Endothelial cell of umbilical vein (primary cell): ENCODE data around the gene NDUFV1. TPM values are rescaled to one million over a fixed set of nuclear protein-coding genes. Genes with fewer than 3 reads are reported as not detected.

Experiments
- BruUV-seq: library from RNA; stranded (reverse); fragments of 400-500 nt; replicated peaks from 2 replicates; lab custom pipeline; 2021; lab: Mats Ljungman, UMichigan
- CTCF ChIA-PET: fragments of 300-600, 350-600 bp; sonication (Branson Sonifier 250); formaldehyde crosslinking; loops from one replicate; lab custom pipeline; 2021; ENCODE audit warnings: antibody characterized with exemption, inconsistent platforms; lab: Charles Lee
- POLR2A ChIA-PET: fragments of 300-600, 350-600 bp; sonication (Branson Sonifier 250); formaldehyde crosslinking; loops from one replicate; lab custom pipeline; 2021; ENCODE audit warnings: antibody characterized with exemption, inconsistent platforms; lab: Charles Lee
- DNase-seq: peaks from one replicate; pipeline ENCODE4 v3.0.0-alpha.2; 2011; ENCODE audit warnings: low read depth, low spot score
- FAIRE-seq: peaks from 2 replicates; lab custom pipeline; 2011; peaks lifted over from hg19 to GRCh38; lab: Jason Lieb, UNC
- H2AFZ ChIP-seq: 2 replicates; pipeline ENCODE4 v1.6.0; 2012; ENCODE audit warnings: low read depth, low read length, control low read depth, inconsistent platforms
- H3K27ac ChIP-seq: 2 replicates; pipeline ENCODE4 v1.5.1; 2011; ENCODE audit warnings: low read depth, mild to moderate bottlenecking, control low read depth, low read length, moderate library complexity; ENCODE audit not compliant: insufficient read depth
- H3K27me3 ChIP-seq, 2 experiments: 2 replicates each; pipeline versions ENCODE4 v1.6.0 to v1.6.1; 2011; ENCODE audit warnings: low read length in 2 of 2, mixed read lengths in 1 of 2; ENCODE audit not compliant: control insufficient read depth in 2 of 2, insufficient read depth in 2 of 2
- H3K36me3 ChIP-seq, 2 experiments: 2 replicates in 1 of 2; 3 replicates in 1 of 2; pipeline ENCODE4 v1.5.1; 2011; ENCODE audit warnings: low read length in 2 of 2, mild to moderate bottlenecking in 1 of 2, moderate library complexity in 1 of 2; ENCODE audit not compliant: control insufficient read depth in 2 of 2, insufficient read depth in 2 of 2; ENCODE audit errors: extremely low read depth in 1 of 2
- H3K4me1 ChIP-seq: 3 replicates; pipeline ENCODE4 v1.5.1; 2011; ENCODE audit warnings: mild to moderate bottlenecking, low read length; ENCODE audit not compliant: control insufficient read depth, insufficient read depth; ENCODE audit errors: extremely low read depth
- H3K4me2 ChIP-seq: 2 replicates; pipeline ENCODE4 v1.6.1; 2011; ENCODE audit warnings: low read length, control low read depth, mixed read lengths; ENCODE audit not compliant: insufficient read depth
- H3K4me3 ChIP-seq, 3 experiments: fragments of 200-600 bp in 1 of 3; sonication (generic), shearing (Covaris generic) in 1 of 3; replicated peaks in 1 of 3; 2 replicates each; pipeline ENCODE4 v1.5.1; 2011 to 2016; ENCODE audit warnings: control low read depth in 3 of 3, low read length in 3 of 3, mild to moderate bottlenecking in 2 of 3, inconsistent platforms in 1 of 3, low read depth in 1 of 3, moderate library complexity in 1 of 3; ENCODE audit not compliant: insufficient read depth in 1 of 3
- H3K79me2 ChIP-seq: 2 replicates; pipeline ENCODE4 v1.6.0; 2012; ENCODE audit warnings: low read length, inconsistent platforms; ENCODE audit not compliant: control insufficient read depth, insufficient read depth
- H3K9ac ChIP-seq: replicated peaks from 2 replicates; pipeline ENCODE3; 2011; ENCODE audit warnings: low read length, control low read depth; ENCODE audit not compliant: insufficient read depth; ENCODE audit errors: extremely low read depth
- H3K9me1 ChIP-seq: replicated peaks from 3 replicates; pipeline ENCODE4 v1.6.0; 2011; ENCODE audit warnings: mild to moderate bottlenecking, low read length; ENCODE audit not compliant: control insufficient read depth, insufficient read depth; ENCODE audit errors: extremely low read depth
- H3K9me3 ChIP-seq: replicated peaks from 2 replicates; pipeline ENCODE4 v1.5.1; 2012; ENCODE audit warnings: low read length, inconsistent platforms; ENCODE audit not compliant: control insufficient read depth, insufficient read depth
- H4K20me1 ChIP-seq: replicated peaks from 2 replicates; pipeline ENCODE3; 2011; ENCODE audit warnings: mild to moderate bottlenecking, low read length; ENCODE audit not compliant: control insufficient read depth, insufficient read depth; ENCODE audit errors: extremely low read depth
- EZH2 ChIP-seq: IDR thresholded peaks from 2 replicates; pipeline ENCODE4 v1.6.1; 2012; ENCODE audit warnings: borderline replicate concordance, low read depth, mild to moderate bottlenecking, moderate library complexity, low read length, inconsistent platforms; ENCODE audit not compliant: severe bottlenecking
- FOS ChIP-seq: IDR thresholded peaks from 2 replicates; pipeline ENCODE4 v1.6.1; 2011; ENCODE audit warnings: mild to moderate bottlenecking, low read length, moderate library complexity, borderline replicate concordance; ENCODE audit not compliant: insufficient read depth
- GATA2 ChIP-seq: IDR thresholded peaks from 2 replicates; pipeline ENCODE4 v1.7.0; 2011; ENCODE audit warnings: low read depth, mild to moderate bottlenecking, moderate library complexity, mixed read lengths, low read length; ENCODE audit not compliant: insufficient read length, insufficient read depth
- POLR2A ChIP-seq: IDR thresholded peaks from 2 replicates; pipeline ENCODE4 v1.6.1; 2012; ENCODE audit warnings: low read depth, mild to moderate bottlenecking, control low read depth, low read length
- POLR2AphosphoS5 ChIP-seq: IDR thresholded peaks from 2 replicates; pipeline ENCODE4 v1.6.1; 2012; ENCODE audit warnings: low read depth, mild to moderate bottlenecking, control low read depth, low read length, moderate library complexity; ENCODE audit not compliant: insufficient read depth
- dilution Hi-C: fragments of 300-500 bp; cut with MboI; formaldehyde crosslinking; loops from one replicate; pipeline ENCODE4 v1.15.0; 2019; ENCODE audit warnings: low sequenced_read_pairs; ENCODE audit not compliant: extremely low pct_ligation_motif_present
- intact Hi-C: fragments of 100-400 bp; cut with micrococcal nuclease; formaldehyde crosslinking; loops from one replicate; pipeline ENCODE4 v1.10.0; 2022
- polyA plus RNA-seq, 4 experiments: library from polyadenylated mRNA; depleted of rRNA in 3 of 4; stranded (reverse) in 3 of 4; unstranded in 1 of 4; fragments of >200 nt; gene quantifications; 2 replicates each; pipeline versions ENCODE4 v1.2.1 to v1.2.3, GENCODE V29; 2011 to 2012; ENCODE audit warnings: missing spikeins in 1 of 4
- total RNA-seq: library from RNA; stranded (reverse); gene quantifications from 2 replicates; pipeline ENCODE4 v1.2.3, GENCODE V29; 2021

NDUFV1 gene
- total and polyA plus RNA-seq, 2 donors (not counting 3 experiments of a cell fraction or from before 2014, with no cell fraction given) = 191 to 203 TPM

- FAIRE-seq (no peak), DNase-seq (no peak)
- no TSS peak for BruUV-seq
- ChIA-PET CTCF (no interaction called here), POLR2A (no interaction called here)
- TF ChIP-seq FOS (no peak), EZH2 (no peak), POLR2AphosphoS5 (no peak), GATA2 (no peak)
- Histone ChIP-seq H3K79me2 (peaks cover 26% of the 10 kb centered on the region), H3K27me3 (peaks cover 0 to under 1% of the 10 kb centered on the region in 2 experiments), H4K20me1 (no peaks in the 10 kb centered on the region), H3K9me3 (no peaks in the 10 kb centered on the region), H3K27ac (no peak overlapping the region), H3K9ac (no peak overlapping the region), H2AFZ (no peak overlapping the region), H3K4me3 (no peak overlapping the region), H3K9me1 (no peaks in the 10 kb centered on the region), H3K4me1 (peaks cover 13% of the 10 kb centered on the region), H3K4me2 (no peak overlapping the region), H3K36me3 (peaks cover 7 to 18% of the 10 kb centered on the region in 2 experiments)
- dilution Hi-C loops (no loop called here), intact Hi-C loops (no loop called here)
Observed at GRCh38 chr11:67585911-67586310, 20.8 kb upstream of the NDUFV1 start.

DNA sequence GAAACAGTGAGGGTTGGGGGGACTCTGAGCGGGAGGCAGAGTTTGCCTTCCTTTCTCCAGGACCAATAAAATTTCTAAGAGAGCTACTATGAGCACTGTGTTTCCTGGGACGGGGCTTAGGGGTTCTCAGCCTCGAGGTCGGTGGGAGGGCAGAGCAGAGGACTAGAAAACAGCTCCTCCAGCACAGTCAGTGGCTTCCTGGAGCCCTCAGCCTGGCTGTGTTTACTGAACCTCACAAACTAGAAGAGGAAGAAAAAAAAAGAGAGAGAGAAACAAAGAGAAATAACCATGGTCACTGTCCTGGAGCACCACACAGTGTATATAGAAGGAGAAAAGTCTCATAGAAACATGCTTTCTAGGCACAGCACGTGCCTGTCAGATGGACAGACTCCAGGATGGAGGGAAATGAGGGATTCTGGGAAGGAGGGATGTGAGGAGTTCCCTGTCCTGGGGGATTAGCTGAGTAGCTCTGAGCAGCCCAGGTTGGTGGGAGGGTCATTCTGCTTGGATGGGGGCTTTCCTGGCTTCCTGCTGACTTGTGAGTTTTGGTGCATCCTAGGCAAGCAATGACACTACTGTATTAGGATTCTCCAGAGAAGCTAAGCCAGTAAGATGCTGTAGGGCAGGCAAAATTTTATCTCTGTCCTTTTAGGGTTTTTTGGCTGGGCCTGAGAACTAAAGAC is 20.0 kb upstream of the NDUFV1 start:
- Histone ChIP-seq H4K20me1 (no peaks in the 10 kb centered on the region), H3K4me2 (no peak overlapping the region), H3K9me3 (no peaks in the 10 kb centered on the region), H3K9ac (no peak overlapping the region), H2AFZ (no peak overlapping the region), H3K36me3 (peaks cover 7 to 18% of the 10 kb centered on the region in 2 experiments), H3K79me2 (peaks cover 26% of the 10 kb centered on the region), H3K4me3 (no peak overlapping the region), H3K27ac (no peak overlapping the region), H3K9me1 (no peaks in the 10 kb centered on the region), H3K4me1 (peaks cover 13% of the 10 kb centered on the region), H3K27me3 (no peaks in the 10 kb centered on the region)
- no TSS peak for BruUV-seq
- DNase-seq (no peak), FAIRE-seq (no peak)
- ChIA-PET CTCF (no interaction called here), POLR2A (no interaction called here)
- TF ChIP-seq POLR2AphosphoS5 (no peak), POLR2A (peak; percentile 46)
- intact Hi-C loops = no loop called here
- dilution Hi-C loops = no loop called here
